HG02884 (cell line): ENCODE results near the gene CD58.

ENCODE experiments used
- ATAC-seq: cut with Tn5 transposase; IDR thresholded peaks from one replicate; pipeline ENCODE4 v1.9.1; 2021; ENCODE audit warnings: mild to moderate bottlenecking, moderate library complexity; ENCODE audit not compliant: unreplicated experiment

The CD58 gene

GRCh38 chr1:116494353-116494692 lies 76.5 kb downstream of the CD58 start:
- ATAC-seq: no peak

- no peak for ATAC-seq
Measured at GRCh38 chr1:116493484-116494352, 77.1 kb downstream of the CD58 start.

DNA sequence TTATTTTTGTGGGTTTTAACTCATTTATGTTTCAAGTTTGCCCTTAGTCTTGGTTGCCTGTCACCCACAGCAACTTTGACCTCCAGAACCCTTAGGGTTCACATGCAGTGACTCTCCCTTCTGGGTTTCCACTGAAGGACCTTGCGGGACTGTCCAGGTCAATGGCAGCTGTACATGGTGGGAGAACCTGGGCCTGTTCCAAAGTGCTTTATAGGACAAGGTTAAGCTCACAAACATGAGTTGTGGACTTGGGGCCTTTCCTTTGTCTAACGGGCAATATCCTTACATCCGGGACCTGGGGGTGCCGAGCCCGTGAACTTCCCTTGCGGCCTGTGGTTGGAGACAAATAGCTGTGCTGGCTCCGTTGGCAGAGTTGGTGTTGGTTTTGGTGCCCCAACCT lies 77.8 kb downstream of the CD58 start:
- no peak for ATAC-seq

DNA sequence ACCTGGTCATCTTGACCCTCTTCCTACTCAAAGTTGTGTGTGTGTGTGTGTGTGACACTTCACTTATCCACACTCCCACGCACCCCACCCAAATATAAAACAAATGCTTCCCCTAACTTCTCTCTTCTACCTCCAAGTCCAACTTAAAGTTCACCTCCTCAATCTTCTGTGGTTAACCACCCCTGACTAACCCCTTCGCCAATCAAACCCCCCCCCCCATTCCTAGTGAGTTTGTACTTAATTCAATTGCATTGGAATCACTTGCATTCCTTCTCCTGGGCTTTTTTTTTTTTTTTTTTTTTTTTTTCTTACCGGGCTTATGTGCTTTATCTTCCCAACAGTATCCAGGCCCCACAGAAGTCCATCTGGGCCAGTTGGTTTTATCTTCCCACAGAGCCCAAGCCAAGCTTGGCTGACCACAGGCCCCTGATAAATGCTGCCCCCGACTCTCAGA lies 78.4 kb downstream of the CD58 start:
- no peak for ATAC-seq

GRCh38 chr1:116491700-116492357 lies 79.0 kb downstream of the CD58 start:
- ATAC-seq: no peak

- no peak for ATAC-seq
Measured at GRCh38 chr1:116490588-116490987, 80.2 kb downstream of the CD58 start.

GRCh38 chr1:116489231-116489697 lies 81.6 kb downstream of the CD58 start:
- no peak for ATAC-seq

- ATAC-seq: no peak
Measured at GRCh38 chr1:116488071-116488470, 82.8 kb downstream of the CD58 start.

DNA sequence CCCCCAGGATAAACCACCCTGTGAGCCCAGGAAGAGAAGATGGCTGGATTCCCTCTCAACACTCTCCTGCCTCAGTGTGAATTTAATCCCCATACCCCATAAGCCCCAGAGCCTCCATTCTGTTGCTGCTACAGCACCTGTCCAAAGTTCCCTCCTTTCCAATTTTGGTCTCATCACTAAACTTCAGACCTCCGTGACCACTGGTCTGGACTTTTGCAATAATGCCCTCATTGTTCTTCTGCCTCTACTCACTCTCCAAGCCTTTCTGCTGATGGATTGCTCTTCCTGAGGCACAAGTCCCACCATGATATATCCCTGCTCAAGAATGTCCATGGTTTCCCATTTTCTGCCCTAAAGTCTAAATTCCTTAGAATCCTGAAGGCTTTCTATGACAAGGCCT lies 83.2 kb downstream of the CD58 start:
- no peak for ATAC-seq

DNA sequence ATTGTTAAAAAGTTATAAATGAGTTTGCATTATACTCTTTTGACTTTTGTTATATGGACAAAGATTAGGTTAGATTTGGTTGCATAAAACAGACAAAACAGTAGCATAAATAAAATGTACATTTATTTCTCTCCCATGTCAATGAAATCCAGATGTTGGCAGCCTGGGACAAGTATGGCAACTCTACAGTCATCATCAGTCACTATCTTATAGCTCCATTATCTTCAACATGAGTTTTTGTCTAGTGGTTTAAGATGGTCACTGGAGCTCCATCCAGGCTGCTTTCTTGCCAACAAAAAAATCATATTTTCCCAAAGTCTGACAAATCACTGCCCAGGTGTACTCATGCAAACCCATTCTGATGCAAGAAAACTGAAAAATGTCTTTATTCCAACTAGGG lies 83.8 kb downstream of the CD58 start:
- no peak for ATAC-seq

DNA sequence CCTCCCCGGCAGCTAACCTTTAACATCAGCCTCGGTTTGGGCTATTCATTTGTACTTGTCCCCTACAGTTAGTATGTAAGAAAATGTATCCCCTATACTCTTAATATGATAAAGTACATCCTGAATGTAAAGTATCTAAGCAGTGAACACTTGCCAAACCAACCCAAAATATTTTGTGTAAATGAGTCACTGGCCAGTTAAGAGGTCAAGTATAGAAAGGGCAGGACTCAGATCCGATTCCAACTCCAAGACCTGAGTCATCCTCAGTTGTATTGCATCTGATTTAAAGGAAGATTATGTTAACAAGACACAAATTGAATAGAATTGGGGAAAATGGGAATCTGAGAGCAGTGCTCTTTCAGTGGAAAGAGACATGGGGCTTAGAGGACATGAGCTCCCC lies 84.4 kb downstream of the CD58 start:
- no peak for ATAC-seq

DNA sequence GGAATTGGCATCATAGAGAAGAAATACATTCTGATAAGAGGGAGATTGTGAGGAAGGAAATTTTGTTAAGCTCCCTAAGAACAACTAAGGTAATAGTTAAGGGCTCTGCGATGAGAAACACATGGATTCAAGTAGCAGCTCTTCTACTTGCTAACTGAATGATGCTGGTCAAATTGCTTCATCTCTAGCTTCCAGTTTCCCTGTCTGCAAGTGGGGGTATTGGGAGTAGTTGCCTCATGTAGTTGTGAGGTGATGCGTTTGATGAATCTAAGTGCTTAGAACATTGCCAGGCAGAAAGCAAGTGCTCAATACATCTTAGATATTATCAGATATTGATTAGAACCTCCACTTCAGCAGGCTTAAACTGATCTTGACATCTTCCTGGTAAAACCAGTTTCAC lies 84.8 kb downstream of the CD58 start:
- ATAC-seq: no peak

DNA sequence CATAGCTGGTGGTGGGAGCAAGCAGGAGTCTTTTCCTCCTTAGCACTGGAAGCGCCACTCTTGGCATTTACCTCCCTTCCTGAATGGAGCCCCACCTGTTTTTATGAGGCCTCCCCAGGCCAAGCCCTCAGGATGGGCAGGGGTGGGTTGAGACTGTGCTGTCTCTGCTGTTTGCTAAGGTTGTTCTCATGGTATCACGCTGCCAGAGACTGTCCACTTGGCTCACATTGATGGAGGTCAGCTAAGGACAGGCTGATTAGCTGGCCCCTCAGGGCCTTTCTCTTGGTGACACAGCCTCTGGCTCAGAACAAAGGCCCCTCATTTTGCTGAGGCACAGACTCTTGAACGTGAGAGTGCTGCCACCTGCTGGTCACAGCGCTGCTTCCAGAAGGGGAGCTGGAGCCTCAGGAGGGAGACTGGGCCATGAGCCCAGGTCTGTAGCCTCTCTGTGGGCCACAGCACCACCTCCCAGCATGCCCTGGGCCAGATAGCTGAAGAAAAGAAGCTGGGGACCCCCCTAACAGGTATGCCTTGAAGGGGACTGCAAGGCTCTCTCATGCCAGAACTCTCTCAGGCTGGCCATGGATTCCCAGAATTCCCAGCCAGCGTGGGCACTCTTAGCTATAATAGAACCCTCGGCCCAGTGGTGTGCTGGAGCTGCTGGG lies 85.6 kb downstream of the CD58 start:
- peak; percentile 78 for ATAC-seq

- ATAC-seq: no peak
Measured at GRCh38 chr1:116483481-116484309, 87.1 kb downstream of the CD58 start.

GRCh38 chr1:116482490-116482889 lies 88.3 kb downstream of the CD58 start:
- ATAC-seq: no peak

GRCh38 chr1:116481934-116482333 lies 88.9 kb downstream of the CD58 start:
- no peak for ATAC-seq

GRCh38 chr1:116478621-116479020 lies 92.2 kb downstream of the CD58 start:
- no peak for ATAC-seq

- ATAC-seq: no peak
Measured at GRCh38 chr1:116477429-116477828, 93.4 kb downstream of the CD58 start.

DNA sequence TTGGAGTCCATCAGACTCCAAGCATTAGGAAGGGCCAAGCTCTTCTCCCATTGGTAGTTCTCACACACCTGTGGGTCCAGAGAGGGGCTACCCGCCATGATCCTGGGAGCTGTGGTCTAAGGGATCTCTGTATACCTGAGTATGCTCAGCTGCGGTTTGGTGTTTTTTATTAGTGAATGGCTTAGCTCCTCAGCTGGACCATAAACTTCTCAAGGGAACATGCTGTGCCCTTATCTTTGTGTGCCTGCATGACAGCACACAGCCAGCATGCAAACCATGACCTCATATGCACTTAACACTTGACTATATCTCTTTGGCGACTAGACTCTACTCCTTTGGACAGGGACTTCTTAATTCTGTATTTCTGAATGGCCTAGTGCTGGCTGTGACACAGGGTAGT lies 94.5 kb downstream of the CD58 start:
- ATAC-seq: no peak

- no peak for ATAC-seq
Measured at GRCh38 chr1:116475850-116476218, 95.0 kb downstream of the CD58 start.
